ENCODE data around the gene PARD3.

PARD3 gene

DNA sequence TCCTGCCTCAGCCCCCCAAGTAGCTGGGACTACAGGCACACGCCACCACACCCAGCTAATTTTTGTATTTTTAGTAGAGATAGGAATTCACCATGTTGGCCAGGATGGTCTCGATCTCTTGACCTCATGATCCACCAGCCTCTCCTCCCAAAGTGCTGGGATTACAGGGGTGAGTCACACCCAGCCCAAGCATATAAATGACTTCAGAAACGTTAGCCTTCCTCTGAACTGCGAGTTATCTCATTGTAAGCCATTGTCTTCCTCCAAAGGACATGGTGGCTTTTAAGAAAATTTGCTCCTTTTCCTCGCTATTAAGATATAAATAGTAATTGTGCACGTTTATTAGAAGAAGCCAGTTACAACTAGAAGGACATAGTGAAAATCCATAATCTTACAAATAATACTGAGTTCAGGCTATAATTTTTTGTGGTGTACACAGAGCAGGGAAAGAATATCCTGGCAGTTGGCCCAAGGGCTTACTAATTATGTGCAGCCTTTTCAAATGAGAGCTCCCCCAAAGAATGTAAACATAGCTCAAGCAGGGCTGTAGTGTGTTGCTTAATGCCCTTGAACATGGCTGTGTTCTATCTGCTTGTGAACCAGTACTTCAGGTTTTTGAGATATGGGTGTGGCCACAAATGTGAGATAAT lies 495.8 kb downstream of the PARD3 start:
- DNase-seq: peak; percentile 51

DNA sequence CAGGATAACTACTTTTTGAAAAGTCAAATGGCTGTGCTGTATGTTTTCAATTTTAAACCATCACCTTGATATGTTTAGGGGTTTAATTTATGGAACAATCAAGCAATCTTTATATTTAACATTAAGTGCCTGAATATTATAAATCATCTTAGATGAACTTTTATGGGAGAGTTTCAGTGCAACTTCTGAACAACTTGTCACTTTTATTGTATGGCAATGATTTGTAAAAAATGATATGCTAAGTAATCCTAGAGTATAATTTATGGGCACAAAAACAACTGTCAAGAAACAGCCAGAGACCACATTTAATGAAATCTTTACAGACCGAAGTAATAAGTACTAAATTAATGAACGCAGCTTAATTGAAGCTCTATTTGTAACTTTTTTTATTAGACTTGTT lies 498.9 kb downstream of the PARD3 start:
- DNase-seq: no peak

DNA sequence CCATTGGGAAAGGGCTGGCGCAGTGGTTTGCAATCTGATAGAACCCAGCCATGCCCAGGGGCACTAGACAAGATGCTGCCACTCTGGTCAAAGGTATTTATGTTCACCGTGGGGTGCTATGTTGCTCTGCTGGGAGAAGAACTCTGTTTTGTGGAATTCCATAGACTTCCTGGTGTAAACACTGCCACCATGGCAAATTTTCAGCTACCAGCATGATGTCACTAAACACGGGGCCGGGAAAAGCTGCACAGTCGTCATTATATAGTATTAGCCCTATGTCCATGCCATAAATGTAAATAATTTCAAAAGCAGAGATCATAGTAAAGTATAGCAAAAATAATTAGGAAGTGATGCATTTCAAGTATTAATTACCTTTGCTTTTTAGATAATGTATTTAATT lies 500.6 kb downstream of the PARD3 start:
- DNase-seq: no peak

DNA sequence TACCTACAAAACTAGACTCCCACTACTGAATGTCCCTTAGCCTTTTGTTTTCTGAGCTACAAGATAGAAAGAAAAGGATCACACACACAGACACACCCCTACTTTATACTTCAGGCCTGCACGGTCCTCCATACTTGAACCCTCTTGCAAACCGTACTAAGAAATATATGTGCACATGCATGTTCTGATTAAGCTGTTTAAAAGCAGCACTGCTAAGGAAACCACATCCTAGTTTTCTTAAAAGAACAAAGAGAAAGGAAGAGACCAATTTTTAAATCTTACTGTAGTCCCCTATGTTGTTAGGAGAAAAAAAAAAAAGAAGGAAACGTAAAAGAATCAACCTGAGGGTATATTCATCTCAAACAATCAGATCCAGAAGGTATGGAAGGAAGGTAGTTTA lies 501.2 kb downstream of the PARD3 start:
- no peak for DNase-seq

DNA sequence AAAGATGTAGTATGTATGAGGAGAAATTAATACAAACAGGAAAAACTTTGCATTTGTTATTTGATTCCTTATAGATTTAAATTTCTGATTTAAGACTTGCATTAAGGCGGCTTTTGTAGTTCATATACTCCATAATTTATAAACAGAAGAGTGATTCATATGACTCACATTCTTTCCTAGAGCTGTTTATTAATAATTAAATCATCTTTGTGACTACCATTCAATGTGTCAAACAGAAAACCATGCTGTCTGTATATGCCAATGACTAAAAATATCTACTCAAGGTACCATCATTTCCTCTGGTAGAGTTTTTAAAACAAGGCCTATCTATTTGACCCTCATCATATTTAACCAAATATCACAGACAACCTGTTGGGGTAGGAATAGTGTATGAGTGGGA lies 501.7 kb downstream of the PARD3 start:
- DNase-seq: no peak

DNA sequence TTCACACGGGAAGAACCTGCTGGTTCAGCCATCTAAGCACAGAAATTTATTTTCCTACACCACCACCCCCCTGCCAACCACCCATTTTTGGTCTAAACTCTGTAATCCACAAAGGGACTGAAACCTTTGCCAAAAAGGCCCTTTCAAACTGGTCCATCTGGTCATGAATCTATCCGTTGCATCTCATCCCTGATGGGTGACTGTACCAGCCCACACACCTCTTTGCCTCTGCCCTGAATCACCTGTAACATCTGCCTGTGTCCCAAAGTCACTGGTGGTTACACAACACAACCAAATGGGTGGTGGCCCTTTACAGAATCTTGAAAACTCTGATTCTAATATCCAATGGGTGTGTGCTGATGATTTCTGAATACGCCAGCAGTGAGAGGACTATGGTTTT lies 503.4 kb downstream of the PARD3 start:
- no peak for DNase-seq

DNA sequence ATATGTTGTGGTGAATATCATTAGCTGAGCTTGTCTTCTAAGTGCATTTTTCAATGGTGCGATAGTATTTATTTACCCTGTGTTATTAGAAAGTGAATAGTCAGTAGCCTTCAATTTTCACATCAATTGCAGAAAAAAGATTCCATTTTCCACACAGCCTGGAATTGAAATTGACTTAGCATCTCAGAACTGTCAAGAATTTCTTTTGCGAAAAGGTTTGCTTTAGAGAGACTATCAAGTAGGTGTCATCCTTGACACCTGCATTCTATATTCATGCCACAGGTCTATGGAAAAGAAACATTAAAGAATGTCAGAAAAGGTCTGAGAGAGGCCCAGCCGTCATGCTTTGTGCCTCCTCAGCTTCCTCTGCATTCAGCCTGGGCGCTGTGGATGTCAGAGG lies 504.9 kb downstream of the PARD3 start:
- DNase-seq: no peak

DNA sequence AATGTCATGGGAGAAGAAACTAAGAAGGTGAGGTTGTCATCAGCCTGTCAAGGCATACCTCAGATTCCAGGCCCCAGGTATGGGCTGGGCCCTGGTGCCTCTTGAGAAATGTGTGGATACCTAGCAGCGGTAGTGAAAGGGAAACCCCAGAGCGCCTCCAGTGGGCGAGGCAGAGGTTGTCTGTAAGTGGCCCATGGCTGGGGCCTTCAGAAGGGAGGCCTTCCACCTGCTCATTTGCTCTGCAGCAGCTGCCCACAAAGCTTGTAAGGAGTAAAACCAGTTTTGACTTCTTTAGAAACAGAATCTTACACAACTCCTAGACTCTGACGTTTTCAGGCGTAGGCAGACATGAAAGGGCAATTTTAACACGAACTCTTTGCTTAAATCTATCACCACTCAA lies 509.9 kb downstream of the PARD3 start:
- no peak for DNase-seq

DNA sequence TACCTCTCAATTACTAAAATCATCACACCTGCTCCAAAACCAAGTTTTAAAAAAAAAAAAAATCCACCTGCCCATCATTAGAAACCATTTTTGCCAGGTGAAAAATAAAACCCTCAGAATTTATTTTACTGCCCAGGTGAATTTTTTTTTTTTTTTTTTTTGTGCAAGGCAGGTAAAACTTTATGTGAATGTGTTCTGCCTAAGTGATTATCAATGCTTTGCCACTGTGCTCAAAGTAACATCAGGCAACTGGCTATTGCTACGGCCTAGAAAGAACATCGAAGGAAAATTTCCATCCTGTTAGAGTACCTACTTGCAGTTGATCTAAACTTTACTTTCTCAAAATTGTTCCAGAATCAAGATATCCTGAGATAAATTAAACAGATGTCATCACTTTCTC lies 512.1 kb downstream of the PARD3 start:
- no peak for DNase-seq

DNA sequence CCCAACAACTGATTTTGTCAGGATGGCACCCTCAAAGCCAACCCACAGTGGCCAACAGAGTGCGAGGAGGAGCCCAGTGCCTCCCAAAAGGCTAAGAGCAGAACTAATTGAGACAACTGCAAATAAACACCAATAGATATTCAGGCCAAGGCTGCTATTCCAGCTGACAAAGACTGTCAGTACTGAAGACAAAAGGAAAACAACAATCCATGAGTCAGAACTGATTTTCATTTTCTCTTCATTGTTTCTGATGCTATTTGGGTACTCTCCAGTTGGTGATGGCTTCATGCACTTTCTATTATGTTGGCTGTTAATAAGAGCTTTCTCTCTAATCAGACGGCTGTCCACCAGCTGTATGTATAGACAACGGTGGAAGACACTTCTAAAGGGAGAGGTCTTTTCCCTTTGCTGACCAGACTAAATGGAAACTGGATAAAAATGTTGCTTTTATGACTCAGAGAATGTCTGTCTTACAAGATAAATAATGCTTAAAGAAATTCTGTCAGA lies 515.9 kb downstream of the PARD3 start:
- DNase-seq: no peak

DNA sequence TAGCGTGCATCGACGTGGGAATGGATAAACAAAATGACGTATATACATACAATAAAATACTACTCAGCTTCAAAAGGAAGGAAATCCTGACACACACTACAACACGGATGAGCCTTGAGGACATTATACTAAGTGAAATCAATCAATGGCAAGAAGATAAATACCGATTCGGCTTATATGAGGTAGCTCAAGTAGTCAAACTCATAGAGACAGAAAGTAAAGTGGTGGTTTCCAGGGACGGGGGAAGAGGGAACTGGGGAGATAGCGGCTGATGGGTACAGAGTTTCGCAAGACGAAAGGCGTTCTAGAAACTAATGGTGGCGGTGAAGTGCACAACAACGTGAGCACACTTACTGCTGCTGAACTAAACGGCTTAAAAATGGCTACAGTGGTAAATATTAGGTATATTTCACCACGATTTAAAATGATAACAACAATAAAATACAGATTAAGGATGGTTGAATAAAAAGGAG lies 516.7 kb downstream of the PARD3 start:
- DNase-seq: no peak

DNA sequence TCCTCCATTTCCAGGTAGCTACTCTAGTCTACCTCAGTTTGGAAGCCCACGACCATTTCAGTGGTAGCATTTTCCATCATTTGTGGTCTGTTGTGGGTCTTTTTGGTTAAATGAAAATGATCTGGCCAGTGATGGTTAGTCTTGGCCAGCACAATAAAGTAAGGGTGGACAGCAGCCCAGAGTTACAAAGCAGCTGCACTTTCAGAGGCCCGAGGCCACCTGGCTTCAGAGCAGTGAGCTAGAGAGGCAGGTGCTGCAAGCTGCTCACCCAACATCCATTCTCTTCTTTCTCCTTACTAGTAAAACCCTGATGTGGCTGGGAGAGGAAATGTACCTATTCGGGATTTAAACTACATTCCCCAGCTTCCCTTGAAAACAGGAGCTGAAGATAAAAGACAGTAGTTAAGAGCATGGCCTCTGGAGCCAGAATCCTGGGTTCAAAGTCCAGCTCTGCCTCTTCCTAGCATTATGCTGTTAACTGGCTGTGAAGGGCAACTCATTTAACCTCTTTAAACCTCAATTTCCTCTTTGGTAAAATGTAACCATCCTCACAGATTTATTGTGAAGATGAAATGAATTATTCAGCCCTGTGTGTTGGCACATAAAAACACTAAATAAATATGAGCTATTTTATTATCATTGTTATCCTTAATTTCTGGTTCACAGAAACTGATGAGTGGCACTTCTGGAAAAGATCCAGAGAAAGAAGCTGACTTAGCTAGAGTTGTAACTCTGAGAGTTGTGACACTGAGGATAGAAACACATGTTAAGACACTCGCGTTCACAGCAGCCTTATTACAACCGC lies 517.4 kb downstream of the PARD3 start:
- no peak for DNase-seq

DNA sequence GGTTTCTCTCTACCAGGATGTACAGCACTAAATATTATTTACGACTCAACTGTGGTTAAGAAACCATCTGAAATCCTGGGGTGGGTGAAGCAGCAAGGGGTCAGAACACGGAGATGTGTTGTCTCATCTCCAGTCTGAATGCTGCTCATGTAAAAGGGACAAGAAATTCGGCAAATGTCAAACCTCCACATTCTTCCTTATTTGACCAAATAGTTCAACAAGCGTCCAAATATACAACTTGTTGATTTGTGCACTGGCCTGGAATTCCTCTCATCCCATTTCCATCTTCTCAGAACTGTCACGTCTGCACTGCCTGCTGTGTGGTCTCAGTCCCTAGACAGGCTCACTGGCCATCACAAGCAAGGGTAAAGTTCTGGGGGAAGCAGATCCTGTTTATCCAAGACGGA lies 520.0 kb downstream of the PARD3 start:
- no peak for DNase-seq

DNA sequence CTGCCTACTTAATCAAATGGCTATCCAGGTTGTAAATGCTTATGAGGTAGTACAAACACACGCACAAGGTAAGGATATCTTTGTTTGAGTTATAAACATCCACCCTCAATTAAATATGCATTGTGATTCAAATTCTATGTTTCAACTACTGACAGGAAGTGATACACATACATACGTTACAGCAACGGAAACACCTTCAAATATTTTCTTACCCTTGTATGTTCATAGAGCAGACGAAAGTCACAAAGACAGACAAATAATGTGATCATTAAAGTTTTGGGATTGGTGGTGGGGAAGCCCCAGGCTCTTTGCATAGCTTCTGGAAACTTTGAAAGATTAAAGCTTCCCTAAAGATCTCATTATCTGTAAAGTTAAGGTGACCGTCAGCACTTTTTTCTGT lies 521.0 kb downstream of the PARD3 start:
- DNase-seq: no peak

DNA sequence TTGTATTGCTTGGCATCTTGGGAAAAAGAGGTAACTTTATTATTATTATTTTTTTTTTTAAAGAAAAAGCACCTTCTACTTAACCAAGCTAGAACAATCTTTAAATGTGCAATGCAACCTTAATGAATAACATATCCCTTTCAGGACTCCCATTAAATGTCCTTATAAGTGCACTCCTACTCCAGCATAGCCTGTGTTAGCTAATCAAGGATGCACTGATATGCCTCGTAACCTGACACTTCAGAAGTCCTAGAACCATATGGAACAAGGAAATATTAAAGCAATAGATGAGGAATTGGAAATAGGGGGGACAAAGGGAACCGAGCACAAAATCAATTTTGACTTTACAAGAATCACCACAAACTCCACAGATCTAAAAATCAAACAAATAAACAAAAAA lies 522.4 kb downstream of the PARD3 start:
- no peak for DNase-seq

DNA sequence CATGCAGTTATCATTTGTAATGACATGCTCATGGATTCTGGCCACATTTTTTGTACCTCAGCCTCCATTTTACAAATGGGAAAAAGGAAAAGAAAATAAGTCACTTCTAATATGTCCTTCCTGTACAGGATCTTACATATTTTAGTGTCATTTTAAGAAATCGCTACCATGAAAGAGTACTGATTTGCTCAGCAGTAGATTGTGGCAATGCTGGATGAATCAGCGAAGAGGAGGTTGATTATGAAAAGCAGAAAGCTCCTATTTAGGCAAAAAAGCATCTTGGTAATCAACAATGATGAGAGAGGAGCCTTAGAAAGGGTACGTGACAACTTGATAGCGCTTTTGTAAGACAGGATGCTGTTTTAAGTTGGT lies 522.9 kb downstream of the PARD3 start:
- DNase-seq: no peak

DNA sequence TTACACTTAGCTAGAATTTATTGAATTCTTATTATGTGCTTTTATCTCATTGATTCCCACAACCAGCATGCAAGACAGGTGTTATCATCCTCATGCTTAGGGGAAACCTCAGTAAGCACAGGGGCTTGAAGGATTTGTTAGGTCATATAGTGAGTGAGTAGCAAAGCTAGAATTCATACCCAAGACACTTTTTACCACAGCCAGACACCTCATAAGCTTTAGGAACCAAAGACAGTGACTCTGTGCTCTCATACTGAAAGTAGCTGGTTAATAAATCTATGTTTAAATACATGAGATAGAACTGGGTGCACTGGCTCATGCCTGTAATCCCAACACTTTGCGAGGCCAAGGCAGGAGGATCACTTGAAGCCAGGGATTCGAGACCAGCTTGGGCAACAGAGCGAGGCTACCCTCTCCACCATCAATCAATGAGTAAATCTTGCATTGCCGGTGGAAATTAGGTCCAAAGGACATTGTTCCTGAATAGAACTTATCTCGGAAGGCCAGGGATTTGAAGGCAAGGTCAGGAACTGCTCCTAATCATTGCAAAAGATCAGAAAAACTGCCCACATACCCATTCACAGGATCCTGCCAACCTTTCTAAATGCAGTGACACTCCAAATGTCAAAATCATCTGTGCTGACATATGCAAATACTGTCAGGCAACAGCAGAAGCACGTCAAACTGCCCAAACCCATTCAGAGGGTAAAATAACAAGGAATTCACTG lies 523.5 kb downstream of the PARD3 start:
- no peak for DNase-seq

DNA sequence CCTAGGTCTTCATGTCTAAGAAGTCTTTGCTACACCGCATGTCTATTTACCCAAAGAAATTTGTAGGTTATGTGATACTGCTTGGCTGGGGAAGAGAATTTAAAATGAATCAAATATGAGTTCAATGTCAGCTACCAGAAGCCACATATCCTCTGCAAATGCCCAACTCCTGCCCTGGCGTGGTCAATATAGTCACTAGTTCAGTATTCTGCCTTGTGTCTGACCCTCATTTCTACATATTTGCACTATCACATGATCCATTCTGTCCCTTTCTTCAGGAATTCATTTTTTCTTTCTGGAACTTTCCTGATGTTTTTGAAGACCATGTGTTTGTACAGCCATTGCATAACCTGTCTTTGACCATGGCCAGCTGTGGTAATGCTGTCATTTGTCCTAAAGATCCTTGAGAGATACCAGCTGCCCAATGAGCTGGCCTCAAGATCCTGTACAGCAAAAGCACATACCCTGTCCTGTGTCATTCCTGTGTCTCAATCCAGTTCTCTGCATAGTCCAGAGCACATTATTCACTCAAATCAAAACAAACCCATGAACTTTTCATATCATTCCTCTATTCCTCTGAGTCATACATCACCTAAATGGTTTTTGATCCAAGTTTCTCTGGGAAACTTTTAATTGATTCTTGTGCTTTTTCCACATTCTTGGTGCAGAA lies 524.5 kb downstream of the PARD3 start:
- no peak for DNase-seq

DNA sequence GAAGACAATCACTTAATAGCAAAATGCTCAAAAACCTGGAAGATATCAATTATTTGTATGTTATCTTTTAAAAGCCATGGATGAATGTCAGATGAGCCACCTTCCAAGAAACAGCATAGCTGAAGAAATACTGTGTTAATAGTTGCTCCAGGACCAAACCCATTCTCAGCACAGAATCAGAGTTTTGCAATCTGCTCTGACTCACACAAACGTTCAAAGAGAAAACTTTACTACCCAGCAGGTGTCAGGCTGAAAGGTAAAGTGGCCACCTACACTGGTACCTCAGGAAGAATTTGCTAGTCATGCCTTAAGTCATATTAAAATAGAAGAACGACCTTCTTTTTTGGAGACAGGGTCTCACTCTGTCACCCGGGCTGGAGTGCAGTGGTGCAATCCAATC lies 526.5 kb downstream of the PARD3 start:
- no peak for DNase-seq

DNA sequence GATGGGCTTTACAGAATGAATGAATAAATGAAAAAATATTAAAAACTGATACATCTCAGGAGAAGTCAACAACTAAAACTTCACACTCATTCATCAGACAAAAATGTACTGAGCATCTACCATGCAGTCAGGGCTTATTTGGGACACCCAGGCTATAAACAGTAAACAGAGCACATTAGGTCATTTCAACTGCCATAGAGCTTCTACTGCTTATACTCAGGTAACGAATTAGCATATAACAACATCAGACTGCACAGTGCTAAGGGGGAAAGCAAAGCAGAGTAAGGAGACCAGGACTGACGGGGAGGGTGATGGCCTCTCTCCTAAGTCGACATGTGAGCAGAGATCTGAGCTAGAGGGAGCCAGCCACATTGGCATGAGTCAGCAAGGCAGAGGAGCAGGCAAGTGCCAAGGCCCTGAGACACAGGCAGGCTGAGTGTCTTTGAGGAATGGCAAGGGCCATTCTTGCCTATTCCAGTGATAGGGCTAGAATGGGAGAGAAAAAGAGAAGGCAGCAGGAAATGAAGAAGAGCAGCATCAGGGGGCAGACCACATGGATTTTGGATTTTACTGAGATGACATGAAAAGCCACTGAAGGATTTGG lies 528.9 kb downstream of the PARD3 start:
- DNase-seq: no peak

DNA sequence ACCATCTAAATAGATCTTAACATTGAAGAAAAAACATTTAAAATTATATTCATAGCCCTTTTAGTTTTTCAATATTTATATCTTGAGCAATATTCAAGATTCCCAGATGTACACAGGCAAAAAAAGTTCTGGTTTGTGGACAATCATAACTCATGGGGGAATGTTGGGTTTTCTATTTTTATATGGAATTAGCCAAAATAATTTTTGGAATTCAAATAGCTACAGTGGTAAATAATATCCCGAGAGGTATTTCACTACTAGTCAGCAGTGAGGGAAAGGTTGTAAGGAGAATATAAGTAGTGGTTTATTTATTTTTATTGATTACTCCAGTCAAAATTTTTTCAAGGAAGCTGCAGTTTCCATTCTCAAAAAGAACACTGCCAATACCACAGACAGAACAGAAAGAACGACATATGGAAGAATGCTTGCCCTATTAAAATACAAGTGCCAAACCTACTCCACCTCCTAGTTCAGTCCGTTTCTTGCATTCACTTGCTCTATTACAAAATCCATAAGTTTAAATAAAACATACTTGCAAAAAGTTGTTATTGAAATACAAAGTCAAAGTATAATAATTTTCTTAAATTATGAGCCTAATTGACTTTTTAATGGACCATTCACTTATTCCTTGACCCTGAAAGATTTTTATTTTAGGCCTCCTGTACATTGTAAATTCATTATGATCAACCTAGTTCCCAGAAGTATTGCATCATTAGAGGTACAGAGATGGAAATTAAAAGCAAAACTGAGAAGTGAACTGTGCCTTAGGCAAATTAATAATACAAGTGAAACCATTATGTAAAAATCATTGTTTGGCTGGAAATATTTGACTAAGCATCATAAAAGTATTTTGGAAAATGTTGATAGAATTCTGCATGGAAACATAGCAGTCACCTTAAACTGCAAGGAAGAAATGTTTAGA lies 533.2 kb downstream of the PARD3 start:
- no peak for DNase-seq

Measured in NCI-H1694 treated with DMSO at 0.1 percent for 48 hours (cell line).